Fibroblast of mammary gland (primary cell): ENCODE data around the gene CCNL2.

Experiments
- DNase-seq: peaks from one replicate; pipeline ENCODE4 v3.0.0-alpha.2; 2010; ENCODE audit warnings: low read depth
- H3K4me3 ChIP-seq: 2 replicates; pipeline ENCODE4 v1.5.1; 2011; ENCODE audit warnings: low read depth, mild to moderate bottlenecking, low read length, moderate library complexity; ENCODE audit not compliant: control insufficient read depth
- CTCF ChIP-seq: conservative IDR thresholded peaks from 2 replicates; pipeline ENCODE4 v1.5.1; 2011; ENCODE audit warnings: low read depth, low read length, inconsistent platforms; ENCODE audit not compliant: control insufficient read depth, insufficient read depth

The CCNL2 gene

GRCh38 chr1:1335792-1336248, 63.3 kb downstream of the CCNL2 start:
- DNase-seq: no peak
- H3K4me3 ChIP-seq: no peak overlapping the region
- TF ChIP-seq CTCF: no peak
